ENCODE results near the gene MAPK1.
"Not testable (repeated sequence)": the region's sequence is repeated elsewhere in the genome, so short reads cannot be mapped to it uniquely, and the experiment has no call there.

The MAPK1 gene

GRCh38 chr22:21850660-21851059 is 16.8 kb downstream of the MAPK1 start:
- peaks cover 15% of the 10 kb centered on the region for H3K36me3 ChIP-seq (replicated peaks; ENCODE audit: low read depth, low read length)
- H4K20me1 ChIP-seq (ENCODE audit: insufficient read depth, low read length) = peaks cover 87% of the 10 kb centered on the region
- H3K27ac ChIP-seq (ENCODE audit: low read length) = no peak overlapping the region
- H3K4me1 ChIP-seq (ENCODE audit: low read length) = peaks cover 14% of the 10 kb centered on the region
- no peak overlapping the region for H2AFZ ChIP-seq (ENCODE audit: low read depth, low read length)
- peak overlapping the region; percentile 31 for H3K4me2 ChIP-seq (ENCODE audit: low read length)
- no peak for TF ChIP-seq CTCF (IDR thresholded peaks at IDR 0.05; ENCODE audit: low read depth, low read length)
- no peak for TF ChIP-seq EZH2phosphoT487 (IDR thresholded peaks at IDR 0.05; ENCODE audit: low read depth)
- no peaks in the 10 kb centered on the region for H3K27me3 ChIP-seq (ENCODE audit: low read depth, low read length)
- H3K4me3 ChIP-seq (ENCODE audit: low read length) = 0 out of 2 replicates have a peak overlapping the region, but pooled peaks have one; percentile 14
- H3K79me2 ChIP-seq (ENCODE audit: low read length) = peaks cover 100% of the 10 kb centered on the region
- H3K9ac ChIP-seq (ENCODE audit: low read length) = no peak overlapping the region
- H3K9me3 ChIP-seq (ENCODE audit: insufficient read depth, low read length) = peaks cover 3% of the 10 kb centered on the region; the same call in 1 of the 2 replicates

GRCh38 chr22:21849489-21849888 is 18.0 kb downstream of the MAPK1 start:
- no peak overlapping the region for H3K4me2 ChIP-seq (ENCODE audit: low read length)
- no peaks in the 10 kb centered on the region for H3K27me3 ChIP-seq (ENCODE audit: low read depth, low read length)
- peaks cover 14% of the 10 kb centered on the region for H3K4me1 ChIP-seq (ENCODE audit: low read length)
- H2AFZ ChIP-seq (ENCODE audit: low read depth, low read length) = no peak overlapping the region
- H3K9me3 ChIP-seq (ENCODE audit: insufficient read depth, low read length) = peaks cover 3% of the 10 kb centered on the region; the same call in 1 of the 2 replicates
- no peak overlapping the region for H3K27ac ChIP-seq (ENCODE audit: low read length)
- H3K9ac ChIP-seq (ENCODE audit: low read length) = no peak overlapping the region
- peaks cover 85% of the 10 kb centered on the region for H4K20me1 ChIP-seq (ENCODE audit: insufficient read depth, low read length)
- no peak for TF ChIP-seq CTCF (IDR thresholded peaks at IDR 0.05; ENCODE audit: low read depth, low read length)
- TF ChIP-seq EZH2phosphoT487 (IDR thresholded peaks at IDR 0.05; ENCODE audit: low read depth) = no peak
- H3K79me2 ChIP-seq (ENCODE audit: low read length) = peaks cover 99% of the 10 kb centered on the region
- H3K4me3 ChIP-seq (ENCODE audit: low read length) = no peak overlapping the region
- H3K36me3 ChIP-seq (replicated peaks; ENCODE audit: low read depth, low read length) = peaks cover 15% of the 10 kb centered on the region

- not testable (repeated sequence) for H3K27ac ChIP-seq (ENCODE audit: low read length); H3K27me3 ChIP-seq (ENCODE audit: low read depth, low read length); H3K4me2 ChIP-seq (ENCODE audit: low read length); H2AFZ ChIP-seq (ENCODE audit: low read depth, low read length); H3K9ac ChIP-seq (ENCODE audit: low read length); H3K9me3 ChIP-seq (ENCODE audit: insufficient read depth, low read length); H3K4me3 ChIP-seq (ENCODE audit: low read length)
- H4K20me1 ChIP-seq (ENCODE audit: insufficient read depth, low read length) = peaks cover 85% of the 10 kb centered on the region
- peaks cover 99% of the 10 kb centered on the region for H3K79me2 ChIP-seq (ENCODE audit: low read length)
- peaks cover 15% of the 10 kb centered on the region for H3K36me3 ChIP-seq (replicated peaks; ENCODE audit: low read depth, low read length)
- H3K4me1 ChIP-seq (ENCODE audit: low read length) = peaks cover 14% of the 10 kb centered on the region
Observed at GRCh38 chr22:21848057-21848456, 19.4 kb downstream of the MAPK1 start.

GRCh38 chr22:21845558-21846453 is 21.6 kb downstream of the MAPK1 start:
- H3K9ac ChIP-seq (ENCODE audit: low read length) = no peak overlapping the region
- peaks cover 10% of the 10 kb centered on the region for H3K4me1 ChIP-seq (ENCODE audit: low read length)
- no peak overlapping the region for H2AFZ ChIP-seq (ENCODE audit: low read depth, low read length)
- no peak overlapping the region for H3K4me2 ChIP-seq (ENCODE audit: low read length)
- H4K20me1 ChIP-seq (ENCODE audit: insufficient read depth, low read length) = peaks cover 78% of the 10 kb centered on the region
- H3K27me3 ChIP-seq (ENCODE audit: low read depth, low read length) = no peaks in the 10 kb centered on the region
- H3K79me2 ChIP-seq (ENCODE audit: low read length) = peaks cover 96% of the 10 kb centered on the region
- peaks cover 11% of the 10 kb centered on the region for H3K36me3 ChIP-seq (replicated peaks; ENCODE audit: low read depth, low read length)
- H3K9me3 ChIP-seq (ENCODE audit: insufficient read depth, low read length) = peaks cover 3% of the 10 kb centered on the region; the same call in 1 of the 2 replicates
- TF ChIP-seq CTCF (IDR thresholded peaks at IDR 0.05; ENCODE audit: low read depth, low read length) (no peak), EZH2phosphoT487 (IDR thresholded peaks at IDR 0.05; ENCODE audit: low read depth) (no peak)
- H3K4me3 ChIP-seq (ENCODE audit: low read length) = no peak overlapping the region
- H3K27ac ChIP-seq (ENCODE audit: low read length) = no peak overlapping the region
